Progenitor cell of endocrine pancreas (in vitro differentiated cells): Measurements from ENCODE around the gene ZNF26. TPM values are rescaled to one million over a fixed set of nuclear protein-coding genes. Genes with fewer than 3 reads are reported as not detected.

Experiments
- DNase-seq: peaks from one replicate; pipeline ENCODE4 v3.0.0; 2021; ENCODE audit warnings: low spot score; ENCODE audit not compliant: unreplicated experiment
- H3K27ac Mint-ChIP-seq: 2 replicates; pipeline ENCODE4 v1.8.0; 2021; ENCODE audit warnings: mild to moderate bottlenecking, moderate library complexity, mixed read lengths
- H3K27me3 Mint-ChIP-seq: 2 replicates; pipeline ENCODE4 v1.8.0; 2021; ENCODE audit warnings: mixed read lengths
- H3K36me3 Mint-ChIP-seq: 2 replicates; pipeline ENCODE4 v1.8.0; 2022; ENCODE audit warnings: mixed read lengths; ENCODE audit not compliant: insufficient read depth
- H3K4me1 Mint-ChIP-seq: 2 replicates; pipeline ENCODE4 v1.8.0; 2021; ENCODE audit warnings: low read depth, mixed read lengths
- H3K4me3 Mint-ChIP-seq: 2 replicates; pipeline ENCODE4 v1.8.0; 2021; ENCODE audit warnings: low read depth, mild to moderate bottlenecking, moderate library complexity, mixed read lengths
- H3K9me3 Mint-ChIP-seq: 2 replicates; pipeline ENCODE4 v1.8.0; 2021; ENCODE audit warnings: low read depth, mixed read lengths
- total RNA-seq: library from RNA; stranded (reverse); gene quantifications from 2 replicates; pipeline ENCODE4 v1.2.1, GENCODE V29; 2021
- TF ChIP-seq, protein P1 (sequence below): fragments of 200-600 bp; sonication (generic); IDR thresholded peaks from one replicate; pipeline ENCODE4 v1.5.0; 2021; ENCODE audit warnings: antibody characterized with exemption, mild to moderate bottlenecking; ENCODE audit not compliant: unreplicated experiment

The ZNF26 gene
- total RNA-seq, 1 donor from 2014 or later: 12.9 TPM

DNA sequence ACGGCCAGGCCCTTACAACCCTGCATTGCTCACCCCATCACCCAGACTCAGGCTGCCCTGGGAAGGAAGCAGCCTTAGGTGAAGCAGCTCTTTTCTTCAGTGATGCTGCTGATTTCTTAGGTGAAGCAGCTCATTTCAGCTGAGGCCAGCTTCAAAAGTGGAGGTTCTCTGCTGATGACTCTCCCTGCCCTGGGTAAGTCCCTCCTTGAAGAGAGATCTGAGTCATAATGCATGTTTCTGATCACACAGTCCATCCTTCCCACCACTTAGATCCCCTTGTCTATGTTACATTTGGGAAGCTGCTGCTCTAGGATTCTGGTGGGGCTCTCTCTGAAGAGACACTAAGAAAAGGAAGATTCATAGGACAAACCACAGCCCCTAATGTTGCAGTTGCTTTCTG lies 77.4 kb downstream of the ZNF26 start:
- DNase-seq: no peak
- Mint-ChIP-seq H3K4me3 (no peak overlapping the region), H3K4me1 (no peaks in the 10 kb centered on the region), H3K27ac (peak overlapping the region; percentile 56), H3K36me3 (peaks cover 54% of the 10 kb centered on the region), H3K27me3 (no peaks in the 10 kb centered on the region), H3K9me3 (peaks cover 53% of the 10 kb centered on the region)
- TF ChIP-seq, protein P1, sequence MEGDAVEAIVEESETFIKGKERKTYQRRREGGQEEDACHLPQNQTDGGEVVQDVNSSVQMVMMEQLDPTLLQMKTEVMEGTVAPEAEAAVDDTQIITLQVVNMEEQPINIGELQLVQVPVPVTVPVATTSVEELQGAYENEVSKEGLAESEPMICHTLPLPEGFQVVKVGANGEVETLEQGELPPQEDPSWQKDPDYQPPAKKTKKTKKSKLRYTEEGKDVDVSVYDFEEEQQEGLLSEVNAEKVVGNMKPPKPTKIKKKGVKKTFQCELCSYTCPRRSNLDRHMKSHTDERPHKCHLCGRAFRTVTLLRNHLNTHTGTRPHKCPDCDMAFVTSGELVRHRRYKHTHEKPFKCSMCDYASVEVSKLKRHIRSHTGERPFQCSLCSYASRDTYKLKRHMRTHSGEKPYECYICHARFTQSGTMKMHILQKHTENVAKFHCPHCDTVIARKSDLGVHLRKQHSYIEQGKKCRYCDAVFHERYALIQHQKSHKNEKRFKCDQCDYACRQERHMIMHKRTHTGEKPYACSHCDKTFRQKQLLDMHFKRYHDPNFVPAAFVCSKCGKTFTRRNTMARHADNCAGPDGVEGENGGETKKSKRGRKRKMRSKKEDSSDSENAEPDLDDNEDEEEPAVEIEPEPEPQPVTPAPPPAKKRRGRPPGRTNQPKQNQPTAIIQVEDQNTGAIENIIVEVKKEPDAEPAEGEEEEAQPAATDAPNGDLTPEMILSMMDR: no peak

DNA sequence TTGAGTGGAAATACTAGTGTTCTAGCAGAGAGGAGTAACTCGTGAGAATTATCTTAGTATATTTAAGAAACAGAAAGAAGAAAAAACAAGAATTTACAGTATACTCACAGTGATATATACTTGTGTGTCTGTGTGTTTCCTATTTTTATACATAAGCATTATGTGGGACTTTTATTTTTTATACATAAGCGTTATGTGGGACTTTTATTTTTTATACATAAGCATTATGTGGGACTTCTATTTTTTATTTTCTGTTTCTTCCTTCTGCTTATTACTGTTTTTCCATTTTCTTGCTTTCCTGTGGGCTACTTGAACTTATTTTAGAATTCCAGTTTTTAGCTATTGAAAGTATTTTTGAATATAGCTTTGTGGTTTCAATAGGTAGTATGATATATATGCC lies 87.7 kb downstream of the ZNF26 start:
- Mint-ChIP-seq H3K27me3 (no peaks in the 10 kb centered on the region), H3K9me3 (peaks cover 43% of the 10 kb centered on the region), H3K36me3 (peaks cover 8% of the 10 kb centered on the region), H3K4me3 (no peak overlapping the region), H3K4me1 (no peaks in the 10 kb centered on the region), H3K27ac (no peak overlapping the region)
- DNase-seq: no peak
- TF ChIP-seq, protein P1: no peak

Other genes with a start within 250 kb of the ZNF26 start
- gene ANKLE2, start 224.5 kb upstream of the ZNF26 start, total RNA-seq: 81.1 and 83.7 TPM in 2 replicates
- gene GOLGA3, start 157.5 kb upstream of the ZNF26 start, total RNA-seq: 44.6 and 47.5 TPM in 2 replicates
- 48.1 and 51.4 TPM in 2 replicates for gene CHFR, start 98.8 kb upstream of the ZNF26 start, total RNA-seq
- 28.7 and 28.8 TPM in 2 replicates for gene ZNF605, start 30.1 kb upstream of the ZNF26 start, total RNA-seq
- 102 and 103 TPM in 2 replicates for gene ZNF84, start 51.1 kb downstream of the ZNF26 start, total RNA-seq
- gene ZNF140, start 94.6 kb downstream of the ZNF26 start, total RNA-seq: 28.5 and 30.2 TPM in 2 replicates
- 5.9 and 6.8 TPM in 2 replicates for gene ZNF891, start 143.9 kb downstream of the ZNF26 start, total RNA-seq
- 24.6 and 26.1 TPM in 2 replicates for gene ZNF10, start 144.3 kb downstream of the ZNF26 start, total RNA-seq
- 33.1 and 34.5 TPM in 2 replicates for gene ZNF268, start 195.1 kb downstream of the ZNF26 start, total RNA-seq
- gene ANHX, start 249.5 kb downstream of the ZNF26 start, total RNA-seq: not detected in 2 replicates